ENCODE measurements around the gene CABYR. TPM values are rescaled to one million over a fixed set of nuclear protein-coding genes. Genes with fewer than 3 reads are reported as not detected.
"Not testable (repeated sequence)": the region's sequence is repeated elsewhere in the genome, so short reads cannot be mapped to it uniquely, and the experiment has no call there.

The CABYR gene
- polyA plus RNA-seq, 2 donors, result 0.67 to 0.92 TPM

DNA sequence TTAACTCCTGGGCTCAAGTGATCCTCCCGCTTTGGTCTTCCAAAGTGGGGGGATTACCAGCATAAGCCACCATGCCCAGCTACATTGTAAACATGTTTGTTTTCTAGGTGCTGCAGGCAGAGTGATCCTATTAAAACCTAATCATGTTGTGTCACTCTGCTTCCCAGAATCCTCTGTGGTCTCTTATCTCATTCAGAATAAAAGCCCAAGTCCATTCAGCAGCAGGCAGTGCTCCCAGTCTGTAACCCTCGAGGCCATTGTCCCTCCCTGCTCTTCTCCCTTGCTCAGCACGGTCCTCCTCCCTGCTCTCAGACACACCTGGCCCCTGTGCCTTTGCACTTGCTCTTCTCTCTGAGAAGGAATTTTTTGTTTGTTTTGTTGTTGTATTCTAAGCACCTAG lies 11.1 kb upstream of the CABYR start:
- Histone ChIP-seq H3K4me3 (ENCODE audit: low read depth in 1 of 2, low read length in 2 of 2) (no peak overlapping the region), H3K36me3 (ENCODE audit: control insufficient read depth in 2 of 2, insufficient read depth in 2 of 2, low read length in 1 of 2) (no peaks in the 10 kb centered on the region)
- 81 to 84% methylated on average over 3 of the region's 3 CpGs for WGBS, 2 donors

DNA sequence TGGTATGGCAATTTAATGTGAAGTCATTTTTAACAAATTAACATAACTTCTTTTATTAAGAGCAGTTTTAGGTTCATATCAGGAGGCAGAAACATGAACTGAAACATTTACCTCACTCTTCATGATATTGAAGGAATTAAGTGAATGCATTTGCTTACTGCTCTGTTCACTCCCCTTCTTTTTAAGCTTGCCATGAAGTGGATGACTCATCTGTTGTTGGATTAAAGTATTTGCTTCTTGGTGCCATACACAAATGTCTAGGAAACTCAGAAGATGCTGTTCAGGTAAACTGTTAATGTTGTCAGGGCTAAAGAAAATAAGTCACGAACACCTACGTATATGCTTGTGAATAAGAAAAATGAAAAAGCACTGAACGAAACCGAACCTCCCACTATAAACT lies 10.2 kb upstream of the CABYR start:
- Histone ChIP-seq H3K4me3 (ENCODE audit: low read depth in 1 of 2, low read length in 2 of 2) (no peak overlapping the region), H3K27me3 (ENCODE audit: control insufficient read depth in 1 of 2, insufficient read depth in 2 of 2, low read length in 2 of 2) (no peaks in the 10 kb centered on the region), H3K4me1 (ENCODE audit: control insufficient read depth in 2 of 2, insufficient read depth in 2 of 2, low read length in 1 of 2) (no peaks in the 10 kb centered on the region), H3K36me3 (ENCODE audit: control insufficient read depth in 2 of 2, insufficient read depth in 2 of 2, low read length in 1 of 2) (no peaks in the 10 kb centered on the region), H3K9me3 (ENCODE audit: control insufficient read depth in 2 of 2, insufficient read depth in 1 of 2, low read depth in 1 of 2, low read length in 1 of 2) (no peaks in the 10 kb centered on the region), H3K27ac (ENCODE audit: low read depth in 2 of 2, low read length in 1 of 2) (no peak overlapping the region)
- WGBS, 2 donors, result 96 to 97% methylated on average over 4 of the region's 4 CpGs

More for the DNA sequence above, 11.1 kb upstream of the CABYR start:
- no peaks in the 10 kb centered on the region for H3K4me1 ChIP-seq (ENCODE audit: control insufficient read depth in 2 of 2, insufficient read depth in 2 of 2, low read length in 1 of 2)
- no peak overlapping the region for H3K27ac ChIP-seq (ENCODE audit: low read depth in 2 of 2, low read length in 1 of 2)
- H3K9me3 ChIP-seq (ENCODE audit: control insufficient read depth in 2 of 2, insufficient read depth in 1 of 2, low read depth in 1 of 2, low read length in 1 of 2), result no peaks in the 10 kb centered on the region
- no peaks in the 10 kb centered on the region for H3K27me3 ChIP-seq (ENCODE audit: control insufficient read depth in 1 of 2, insufficient read depth in 2 of 2, low read length in 2 of 2)

DNA sequence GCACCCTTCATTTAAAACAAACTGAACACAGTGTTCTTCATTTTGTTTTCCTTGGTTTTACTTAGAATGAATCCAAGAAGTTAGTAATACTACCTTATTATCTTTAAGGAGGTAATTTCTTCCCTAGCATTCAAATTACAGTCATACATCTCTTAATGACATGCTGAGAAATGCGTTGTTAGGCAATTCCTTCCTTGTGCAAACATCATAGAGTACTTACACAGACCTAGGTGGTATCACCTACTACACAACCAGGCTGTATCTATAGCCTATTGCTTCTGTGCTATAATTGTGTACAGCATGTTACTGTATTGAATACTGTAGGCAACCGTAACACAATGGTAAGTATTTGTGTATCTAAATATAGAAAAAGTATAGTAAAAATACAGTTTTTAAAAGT lies 8.4 kb upstream of the CABYR start:
- H3K27ac ChIP-seq (ENCODE audit: low read depth in 2 of 2, low read length in 1 of 2), result no peak overlapping the region
- WGBS, 2 donors, result 54 to 65% methylated on average over 2 of the region's 2 CpGs
- H3K4me3 ChIP-seq (ENCODE audit: low read depth in 1 of 2, low read length in 2 of 2), result no peak overlapping the region
- H3K36me3 ChIP-seq (ENCODE audit: control insufficient read depth in 2 of 2, insufficient read depth in 2 of 2, low read length in 1 of 2), result no peaks in the 10 kb centered on the region
- H3K9me3 ChIP-seq (ENCODE audit: control insufficient read depth in 2 of 2, insufficient read depth in 1 of 2, low read depth in 1 of 2, low read length in 1 of 2), result no peaks in the 10 kb centered on the region
- no peaks in the 10 kb centered on the region for H3K4me1 ChIP-seq (ENCODE audit: control insufficient read depth in 2 of 2, insufficient read depth in 2 of 2, low read length in 1 of 2)
- no peaks in the 10 kb centered on the region for H3K27me3 ChIP-seq (ENCODE audit: control insufficient read depth in 1 of 2, insufficient read depth in 2 of 2, low read length in 2 of 2)

DNA sequence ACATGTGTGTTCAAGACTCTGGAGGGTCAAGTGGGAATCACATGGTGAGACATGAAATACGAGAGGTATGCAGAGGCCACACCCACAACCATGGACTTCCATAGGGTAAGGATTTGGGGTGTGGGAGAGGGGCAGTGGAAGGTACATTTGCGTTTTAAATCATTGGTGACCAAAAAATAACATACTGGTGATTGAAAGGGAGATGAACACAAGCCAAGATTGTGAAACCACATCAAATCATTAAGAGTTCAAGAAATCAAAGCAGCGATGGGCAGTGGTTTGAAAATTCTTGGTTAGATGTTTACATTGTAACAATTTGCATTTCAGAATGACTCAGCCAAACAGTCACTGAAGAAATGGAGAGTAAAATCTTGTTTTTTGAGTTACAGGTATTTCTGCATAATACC lies 1.9 kb upstream of the CABYR start:
- WGBS, 2 donors, result 67 to 71% methylated on average over 3 of the region's 3 CpGs
- H3K27me3 ChIP-seq (ENCODE audit: control insufficient read depth in 1 of 2, insufficient read depth in 2 of 2, low read length in 2 of 2), result no peaks in the 10 kb centered on the region

DNA sequence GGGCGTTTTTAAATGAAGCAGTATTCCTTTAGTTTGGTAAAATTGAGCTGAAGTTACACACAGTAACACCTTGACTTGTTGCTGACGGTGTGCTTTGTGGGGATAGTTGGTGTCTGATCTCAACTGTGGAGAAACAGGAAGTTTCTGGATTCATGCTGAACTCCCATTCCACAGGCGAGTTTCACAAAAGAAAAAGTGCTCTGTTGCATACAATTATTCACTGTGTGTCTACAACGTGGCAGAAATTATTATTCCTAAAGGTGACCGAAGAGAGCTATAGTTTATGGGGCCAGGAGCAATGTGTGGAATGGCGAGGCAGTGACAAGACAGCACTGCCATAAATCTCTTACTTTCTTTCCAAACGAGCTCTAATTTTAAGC lies 463 bp upstream of the CABYR start:
- Histone ChIP-seq H3K36me3 (ENCODE audit: control insufficient read depth in 2 of 2, insufficient read depth in 2 of 2, low read length in 1 of 2) (no peaks in the 10 kb centered on the region), H3K4me1 (ENCODE audit: control insufficient read depth in 2 of 2, insufficient read depth in 2 of 2, low read length in 1 of 2) (peaks cover 0 to 2% of the 10 kb centered on the region in 2 donors), H3K9me3 (ENCODE audit: control insufficient read depth in 2 of 2, insufficient read depth in 1 of 2, low read depth in 1 of 2, low read length in 1 of 2) (no peaks in the 10 kb centered on the region), H3K27ac (ENCODE audit: low read depth in 2 of 2, low read length in 1 of 2) (no peak overlapping the region), H3K4me3 (ENCODE audit: low read depth in 1 of 2, low read length in 2 of 2) (peak overlapping the region; percentile 41 to 56), H3K27me3 (ENCODE audit: control insufficient read depth in 1 of 2, insufficient read depth in 2 of 2, low read length in 2 of 2) (no peaks in the 10 kb centered on the region)
- 28 to 31% methylated on average over 7 of the region's 7 CpGs for WGBS, 2 donors

More for the DNA sequence above, 1.9 kb upstream of the CABYR start:
- Histone ChIP-seq H3K9me3 (ENCODE audit: control insufficient read depth in 2 of 2, insufficient read depth in 1 of 2, low read depth in 1 of 2, low read length in 1 of 2) (no peaks in the 10 kb centered on the region), H3K27ac (ENCODE audit: low read depth in 2 of 2, low read length in 1 of 2) (no peak overlapping the region), H3K36me3 (ENCODE audit: control insufficient read depth in 2 of 2, insufficient read depth in 2 of 2, low read length in 1 of 2) (no peaks in the 10 kb centered on the region), H3K4me3 (ENCODE audit: low read depth in 1 of 2, low read length in 2 of 2) (no peak overlapping the region), H3K4me1 (ENCODE audit: control insufficient read depth in 2 of 2, insufficient read depth in 2 of 2, low read length in 1 of 2) (peaks cover 0 to 2% of the 10 kb centered on the region in 2 donors)

DNA sequence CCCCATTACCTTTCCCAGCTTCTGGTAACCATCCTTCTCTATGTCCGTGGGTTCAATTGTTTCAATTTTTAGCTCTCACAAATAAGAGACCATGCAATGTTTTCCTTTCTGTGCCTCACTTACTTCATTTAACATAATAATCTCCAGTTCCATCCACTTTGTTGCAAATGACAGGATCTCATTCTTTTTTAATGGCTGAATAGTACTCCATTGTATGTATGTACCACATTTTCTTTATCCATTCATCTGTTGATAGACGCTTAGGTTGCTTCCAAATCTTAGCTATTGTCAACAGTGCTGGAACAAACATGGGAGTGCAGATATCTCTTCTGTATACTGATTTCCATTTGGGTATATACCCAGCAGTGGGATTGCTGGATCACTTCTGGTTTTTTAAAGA lies 1.8 kb downstream of the CABYR start:
- H3K9me3 ChIP-seq (ENCODE audit: control insufficient read depth in 2 of 2, insufficient read depth in 1 of 2, low read depth in 1 of 2, low read length in 1 of 2), result no peaks in the 10 kb centered on the region
- no peak overlapping the region for H3K4me3 ChIP-seq (ENCODE audit: low read depth in 1 of 2, low read length in 2 of 2)
- no peak overlapping the region for H3K27ac ChIP-seq (ENCODE audit: low read depth in 2 of 2, low read length in 1 of 2)
- peaks cover 0 to 2% of the 10 kb centered on the region in 2 donors for H3K4me1 ChIP-seq (ENCODE audit: control insufficient read depth in 2 of 2, insufficient read depth in 2 of 2, low read length in 1 of 2)
- H3K27me3 ChIP-seq (ENCODE audit: control insufficient read depth in 1 of 2, insufficient read depth in 2 of 2, low read length in 2 of 2), result no peaks in the 10 kb centered on the region
- WGBS, 2 donors, result 94 to 97% methylated on average over 2 of the region's 2 CpGs
- H3K36me3 ChIP-seq (ENCODE audit: control insufficient read depth in 2 of 2, insufficient read depth in 2 of 2, low read length in 1 of 2), result no peaks in the 10 kb centered on the region

DNA sequence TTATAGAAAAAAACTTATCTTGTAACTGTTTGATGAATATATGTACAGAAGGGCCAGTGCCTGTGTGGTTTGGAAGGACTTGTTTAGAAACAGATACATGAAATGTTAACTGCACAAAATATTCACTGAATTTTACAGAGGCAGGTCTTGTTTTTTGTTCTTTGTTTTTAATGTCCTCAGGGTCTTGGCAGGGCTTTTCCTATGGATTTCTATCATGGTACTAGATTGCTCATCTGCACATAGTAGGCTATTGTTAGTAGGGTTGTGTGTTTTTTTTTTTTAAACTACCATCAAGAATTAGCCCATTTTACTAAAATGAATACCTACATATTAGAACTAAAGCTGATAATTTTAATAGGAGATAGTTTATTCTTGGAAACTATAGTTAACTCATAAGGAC lies 3.5 kb downstream of the CABYR start:
- Histone ChIP-seq H3K4me3 (ENCODE audit: low read depth in 1 of 2, low read length in 2 of 2) (no peak overlapping the region), H3K27me3 (ENCODE audit: control insufficient read depth in 1 of 2, insufficient read depth in 2 of 2, low read length in 2 of 2) (no peaks in the 10 kb centered on the region), H3K27ac (ENCODE audit: low read depth in 2 of 2, low read length in 1 of 2) (no peak overlapping the region), H3K4me1 (ENCODE audit: control insufficient read depth in 2 of 2, insufficient read depth in 2 of 2, low read length in 1 of 2) (peaks cover 0 to 2% of the 10 kb centered on the region in 2 donors), H3K9me3 (ENCODE audit: control insufficient read depth in 2 of 2, insufficient read depth in 1 of 2, low read depth in 1 of 2, low read length in 1 of 2) (no peaks in the 10 kb centered on the region), H3K36me3 (ENCODE audit: control insufficient read depth in 2 of 2, insufficient read depth in 2 of 2, low read length in 1 of 2) (no peaks in the 10 kb centered on the region)

DNA sequence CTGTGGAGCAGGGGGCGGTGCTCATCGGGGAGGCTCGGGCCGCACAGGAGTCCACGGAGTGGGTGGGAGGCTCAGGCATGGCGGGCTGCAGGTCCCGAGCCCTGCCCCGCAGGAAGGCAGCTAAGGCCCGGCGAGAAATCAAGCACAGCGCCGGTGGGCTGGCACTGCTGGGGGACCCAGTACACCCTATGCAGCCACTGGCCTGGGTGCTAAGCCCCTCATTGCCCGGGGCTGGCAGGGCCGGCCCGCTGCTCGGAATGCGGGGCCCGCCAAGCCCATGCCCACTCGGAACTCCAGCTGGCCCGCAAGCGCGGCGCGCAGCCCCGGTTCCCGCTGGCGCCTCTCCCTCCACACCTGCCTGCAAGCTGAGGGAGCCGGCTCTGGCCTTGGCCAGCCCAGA lies 10.7 kb downstream of the CABYR start:
- 94 to 97% methylated on average over 19 to 28 of the region's 28 CpGs for WGBS, 2 donors

DNA sequence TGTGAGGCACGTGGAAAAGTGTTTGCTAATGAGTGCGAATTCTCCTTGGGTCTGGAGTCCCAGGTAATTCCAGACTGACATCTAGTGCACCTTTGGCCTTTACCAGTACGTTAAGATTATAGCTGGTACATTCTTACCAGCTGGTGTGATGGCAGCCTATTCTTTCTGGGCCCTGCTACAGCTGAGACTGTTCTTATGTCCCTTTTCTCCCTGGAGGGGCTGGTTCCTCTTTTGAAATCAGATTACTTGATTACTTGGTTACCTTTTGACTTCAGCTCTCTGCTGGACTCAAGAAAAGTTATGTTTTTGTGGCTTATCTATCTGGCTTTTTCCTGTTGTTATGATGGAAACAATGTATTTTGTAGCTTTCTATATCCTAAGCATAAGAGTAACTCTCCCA lies 14.5 kb downstream of the CABYR start:
- WGBS, 2 donors, result 92 to 93% methylated on average over 3 of the region's 3 CpGs
- no peaks in the 10 kb centered on the region for H3K9me3 ChIP-seq (ENCODE audit: control insufficient read depth in 2 of 2, insufficient read depth in 1 of 2, low read depth in 1 of 2, low read length in 1 of 2)
- no peaks in the 10 kb centered on the region for H3K27me3 ChIP-seq (ENCODE audit: control insufficient read depth in 1 of 2, insufficient read depth in 2 of 2, low read length in 2 of 2)

More for the DNA sequence above, 10.7 kb downstream of the CABYR start:
- H3K4me3 ChIP-seq (ENCODE audit: low read depth in 1 of 2, low read length in 2 of 2); H3K27me3 ChIP-seq (ENCODE audit: control insufficient read depth in 1 of 2, insufficient read depth in 2 of 2, low read length in 2 of 2); H3K9me3 ChIP-seq (ENCODE audit: control insufficient read depth in 2 of 2, insufficient read depth in 1 of 2, low read depth in 1 of 2, low read length in 1 of 2); H3K36me3 ChIP-seq (ENCODE audit: control insufficient read depth in 2 of 2, insufficient read depth in 2 of 2, low read length in 1 of 2); H3K4me1 ChIP-seq (ENCODE audit: control insufficient read depth in 2 of 2, insufficient read depth in 2 of 2, low read length in 1 of 2); H3K27ac ChIP-seq (ENCODE audit: low read depth in 2 of 2, low read length in 1 of 2): not testable (repeated sequence)

DNA sequence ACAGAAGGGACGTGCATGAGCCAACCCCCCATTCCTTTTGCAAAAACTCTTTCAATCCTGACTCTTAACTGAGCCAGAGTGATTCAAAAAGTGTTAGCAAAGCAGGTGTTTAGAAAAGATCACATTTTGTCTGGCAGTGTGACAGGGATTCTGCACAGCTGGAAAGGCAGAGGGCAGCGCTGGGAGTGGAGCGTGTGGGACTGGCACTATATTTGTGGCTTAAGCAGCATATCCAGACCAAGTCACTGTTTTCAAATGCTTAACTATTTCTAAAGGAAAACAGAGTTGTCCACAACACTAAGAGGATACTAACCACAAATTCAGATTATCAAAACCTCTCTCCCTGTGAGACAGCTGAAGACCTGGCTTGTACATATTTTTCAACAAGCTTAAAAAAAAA lies 19.0 kb downstream of the CABYR start:
- Histone ChIP-seq H3K4me1 (ENCODE audit: control insufficient read depth in 2 of 2, insufficient read depth in 2 of 2, low read length in 1 of 2) (no peaks in the 10 kb centered on the region), H3K9me3 (ENCODE audit: control insufficient read depth in 2 of 2, insufficient read depth in 1 of 2, low read depth in 1 of 2, low read length in 1 of 2) (no peaks in the 10 kb centered on the region), H3K36me3 (ENCODE audit: control insufficient read depth in 2 of 2, insufficient read depth in 2 of 2, low read length in 1 of 2) (peaks cover 3 to 10% of the 10 kb centered on the region in 2 donors), H3K27me3 (ENCODE audit: control insufficient read depth in 1 of 2, insufficient read depth in 2 of 2, low read length in 2 of 2) (no peaks in the 10 kb centered on the region), H3K27ac (ENCODE audit: low read depth in 2 of 2, low read length in 1 of 2) (no peak overlapping the region), H3K4me3 (ENCODE audit: low read depth in 1 of 2, low read length in 2 of 2) (no peak overlapping the region)
- WGBS, 2 donors, result 93 to 96% methylated on average over 3 of the region's 3 CpGs

More for the DNA sequence above, 14.5 kb downstream of the CABYR start:
- H3K36me3 ChIP-seq (ENCODE audit: control insufficient read depth in 2 of 2, insufficient read depth in 2 of 2, low read length in 1 of 2), result peaks cover 3 to 7% of the 10 kb centered on the region in 2 donors
- H3K27ac ChIP-seq (ENCODE audit: low read depth in 2 of 2, low read length in 1 of 2), result no peak overlapping the region
- no peak overlapping the region for H3K4me3 ChIP-seq (ENCODE audit: low read depth in 1 of 2, low read length in 2 of 2)
- no peaks in the 10 kb centered on the region for H3K4me1 ChIP-seq (ENCODE audit: control insufficient read depth in 2 of 2, insufficient read depth in 2 of 2, low read length in 1 of 2)
